ENCODE measurements around the gene CABLES1. TPM values are rescaled to one million over a fixed set of nuclear protein-coding genes. Genes with fewer than 3 reads are reported as not detected.

CABLES1 gene
- polyA plus RNA-seq, 1 donor = 11.1 TPM

DNA sequence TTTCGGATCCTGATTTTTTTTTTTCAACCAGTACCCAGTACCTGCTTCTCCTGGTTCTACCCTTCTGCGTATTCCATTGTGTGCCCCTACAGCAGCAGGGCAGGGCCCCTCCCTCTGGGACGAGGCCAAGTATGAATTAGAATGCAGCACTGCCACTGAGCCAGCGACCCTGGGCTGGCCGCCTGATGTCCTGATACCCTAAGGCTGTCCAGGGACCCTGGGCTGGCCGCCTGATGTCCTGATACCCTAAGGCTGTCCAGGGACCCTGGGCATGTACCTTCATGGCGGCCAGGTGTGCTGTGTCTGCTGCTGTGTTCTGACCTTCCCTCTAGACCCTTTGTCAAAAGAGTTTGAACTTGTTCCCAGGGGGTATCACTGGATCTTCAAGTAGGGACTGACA, 42.9 kb downstream of the CABLES1 start:
- Histone ChIP-seq H3K4me1 (ENCODE audit: control insufficient read depth, insufficient read depth, low read length) (no peaks in the 10 kb centered on the region), H3K4me3 (ENCODE audit: low read length) (no peak overlapping the region), H3K9me3 (ENCODE audit: control insufficient read depth, low read depth, low read length) (no peaks in the 10 kb centered on the region), H3K27ac (ENCODE audit: low read length) (no peak overlapping the region), H3K27me3 (ENCODE audit: control insufficient read depth, insufficient read depth, low read length) (no peaks in the 10 kb centered on the region), H3K36me3 (ENCODE audit: control insufficient read depth, insufficient read depth, low read length) (peaks cover 2% of the 10 kb centered on the region)
- no peak for DNase-seq
- WGBS (ENCODE audit: insufficient coverage, low lambda C conversion rate) = no CpG with 5 or more reads among the region's 7 CpGs

DNA sequence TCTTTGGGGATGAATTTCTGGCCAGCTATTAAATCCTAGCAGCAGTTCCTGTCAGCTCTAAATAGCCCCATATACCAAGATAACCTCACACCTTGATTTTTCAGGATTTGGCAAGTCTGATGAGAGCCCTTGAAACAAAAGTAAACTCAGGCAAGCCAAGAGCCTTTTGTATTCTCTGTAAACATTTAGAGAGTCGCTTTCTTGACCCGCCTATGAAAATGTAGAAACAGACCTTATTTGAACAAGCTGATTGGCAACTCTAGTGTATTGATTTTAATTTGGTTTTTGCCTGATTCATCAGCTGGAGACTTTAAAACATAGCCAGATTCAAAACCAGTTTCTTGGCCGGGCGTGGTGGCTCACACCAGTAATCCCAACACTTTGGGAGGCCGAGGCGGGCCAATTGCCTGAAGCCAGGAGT, 43.4 kb downstream of the CABLES1 start:
- Histone ChIP-seq H3K4me3 (ENCODE audit: low read length) (no peak overlapping the region), H3K27ac (ENCODE audit: low read length) (no peak overlapping the region), H3K27me3 (ENCODE audit: control insufficient read depth, insufficient read depth, low read length) (no peaks in the 10 kb centered on the region), H3K9me3 (ENCODE audit: control insufficient read depth, low read depth, low read length) (no peaks in the 10 kb centered on the region), H3K36me3 (ENCODE audit: control insufficient read depth, insufficient read depth, low read length) (peaks cover 2% of the 10 kb centered on the region), H3K4me1 (ENCODE audit: control insufficient read depth, insufficient read depth, low read length) (no peaks in the 10 kb centered on the region)
- 60% methylated on average over 1 of the region's 6 CpGs for whole genome bisulfite sequencing (ENCODE audit: insufficient coverage, low lambda C conversion rate)
- DNase-seq = no peak

DNA sequence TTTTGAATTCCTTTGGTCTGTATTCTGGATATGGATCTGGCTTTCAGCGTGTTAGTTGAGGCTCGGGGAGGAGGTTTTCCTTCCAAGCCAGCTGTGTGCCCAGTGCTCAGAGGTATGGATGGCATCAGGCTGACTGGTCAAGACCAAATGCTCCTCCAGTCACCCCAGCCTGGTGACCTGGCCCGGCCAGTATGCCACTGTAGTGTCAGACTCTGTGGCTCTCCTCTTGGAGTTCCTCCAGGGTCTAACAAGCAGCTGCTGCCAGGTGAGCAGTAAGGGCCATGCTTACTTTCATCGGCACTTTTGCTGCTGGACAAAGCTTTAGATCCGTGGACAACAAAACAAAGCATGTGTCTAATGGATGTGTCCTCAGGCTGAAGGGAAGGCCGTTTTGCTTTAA, 44.1 kb downstream of the CABLES1 start:
- Histone ChIP-seq H3K9me3 (ENCODE audit: control insufficient read depth, low read depth, low read length) (no peaks in the 10 kb centered on the region), H3K4me3 (ENCODE audit: low read length) (no peak overlapping the region), H3K4me1 (ENCODE audit: control insufficient read depth, insufficient read depth, low read length) (no peaks in the 10 kb centered on the region), H3K27ac (ENCODE audit: low read length) (no peak overlapping the region), H3K27me3 (ENCODE audit: control insufficient read depth, insufficient read depth, low read length) (no peaks in the 10 kb centered on the region), H3K36me3 (ENCODE audit: control insufficient read depth, insufficient read depth, low read length) (peaks cover 2% of the 10 kb centered on the region)
- no peak for DNase-seq
- no CpG with 5 or more reads among the region's 6 CpGs for WGBS (ENCODE audit: insufficient coverage, low lambda C conversion rate)

DNA sequence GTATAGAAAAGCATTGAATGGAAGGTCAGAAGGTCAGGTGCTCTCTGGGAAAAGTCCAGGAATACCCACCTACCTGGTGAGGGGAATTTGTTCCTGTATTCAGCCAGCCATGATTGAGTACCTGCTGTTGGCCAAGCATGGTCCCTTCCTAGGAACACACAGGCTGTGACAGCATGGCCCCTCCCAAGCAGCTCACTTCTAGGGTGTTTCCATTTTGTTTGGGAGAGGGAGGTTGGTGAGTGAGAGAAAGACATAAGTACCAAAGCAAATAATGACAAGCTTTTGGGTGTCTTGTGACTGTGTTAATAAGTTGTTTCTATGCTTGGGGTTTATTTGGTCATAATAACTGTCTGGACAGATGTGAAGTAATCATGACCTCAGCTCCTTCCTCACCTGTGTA, 46.3 kb downstream of the CABLES1 start:
- H3K9me3 ChIP-seq (ENCODE audit: control insufficient read depth, low read depth, low read length) = no peaks in the 10 kb centered on the region
- peaks cover 2% of the 10 kb centered on the region for H3K36me3 ChIP-seq (ENCODE audit: control insufficient read depth, insufficient read depth, low read length)
- H3K4me3 ChIP-seq (ENCODE audit: low read length) = no peak overlapping the region
- no peaks in the 10 kb centered on the region for H3K27me3 ChIP-seq (ENCODE audit: control insufficient read depth, insufficient read depth, low read length)
- no peak overlapping the region for H3K27ac ChIP-seq (ENCODE audit: low read length)
- no peak for DNase-seq
- no peaks in the 10 kb centered on the region for H3K4me1 ChIP-seq (ENCODE audit: control insufficient read depth, insufficient read depth, low read length)

DNA sequence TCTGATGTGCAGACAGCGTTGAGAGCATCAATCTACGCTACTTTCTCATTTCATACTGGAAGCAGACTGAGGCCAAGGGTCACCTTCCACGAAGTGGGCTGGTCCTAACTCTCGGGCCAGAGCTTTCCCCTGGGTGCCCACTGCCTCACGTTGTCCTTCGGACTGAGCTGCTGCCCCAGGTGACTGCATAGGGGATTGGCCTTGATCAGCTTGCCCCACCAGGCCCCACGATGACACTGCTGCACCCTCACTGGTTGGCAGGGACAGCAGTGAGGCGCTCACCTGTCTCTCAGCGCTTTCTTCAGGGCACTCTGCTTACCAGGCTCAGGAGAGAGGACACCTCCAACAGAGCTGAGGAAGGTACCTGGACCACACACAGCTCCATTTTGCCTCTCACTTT, 47.3 kb downstream of the CABLES1 start:
- H3K27ac ChIP-seq (ENCODE audit: low read length) = no peak overlapping the region
- no peaks in the 10 kb centered on the region for H3K9me3 ChIP-seq (ENCODE audit: control insufficient read depth, low read depth, low read length)
- no peaks in the 10 kb centered on the region for H3K4me1 ChIP-seq (ENCODE audit: control insufficient read depth, insufficient read depth, low read length)
- H3K27me3 ChIP-seq (ENCODE audit: control insufficient read depth, insufficient read depth, low read length) = no peaks in the 10 kb centered on the region
- DNase-seq = no peak
- WGBS (ENCODE audit: insufficient coverage, low lambda C conversion rate) = no CpG with 5 or more reads among the region's 9 CpGs
- no peaks in the 10 kb centered on the region for H3K36me3 ChIP-seq (ENCODE audit: control insufficient read depth, insufficient read depth, low read length)
- H3K4me3 ChIP-seq (ENCODE audit: low read length) = no peak overlapping the region

DNA sequence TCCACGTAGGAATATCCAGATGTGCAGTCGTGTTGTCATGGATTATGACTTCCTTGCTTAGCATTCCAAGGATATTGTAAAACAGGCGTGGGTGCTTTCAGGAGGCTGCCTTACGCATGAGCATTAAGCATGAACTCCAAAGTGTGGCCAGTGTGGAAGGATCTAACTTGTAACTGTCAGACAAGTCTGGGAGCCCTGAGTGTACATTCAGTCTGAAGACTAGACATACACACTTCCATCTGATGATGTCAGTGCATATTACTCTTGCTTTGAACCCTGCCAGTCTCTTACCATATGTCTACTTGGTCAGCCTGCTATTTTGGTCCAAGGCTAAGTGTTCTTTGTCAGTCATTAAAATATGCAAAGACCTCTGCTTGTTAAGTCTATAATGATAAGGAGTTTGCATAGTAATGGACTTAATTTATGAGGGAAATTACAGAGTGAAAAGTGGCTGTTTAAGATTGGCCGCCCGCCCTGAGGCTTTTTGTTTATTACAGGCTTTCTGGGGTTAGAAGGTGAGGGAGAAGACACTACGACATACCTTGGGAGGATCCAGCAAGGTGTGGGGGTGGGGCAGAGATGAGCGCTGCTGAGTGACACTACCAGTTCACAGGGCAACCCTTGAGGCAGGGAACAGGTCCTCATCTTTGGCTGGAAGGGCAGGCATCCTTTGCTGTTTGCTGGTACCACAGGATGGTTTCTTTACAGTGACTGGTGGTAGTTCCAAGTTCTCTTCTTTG, 48.3 kb downstream of the CABLES1 start:
- Histone ChIP-seq H3K27me3 (ENCODE audit: control insufficient read depth, insufficient read depth, low read length) (no peaks in the 10 kb centered on the region), H3K4me1 (ENCODE audit: control insufficient read depth, insufficient read depth, low read length) (no peaks in the 10 kb centered on the region), H3K9me3 (ENCODE audit: control insufficient read depth, low read depth, low read length) (no peaks in the 10 kb centered on the region), H3K27ac (ENCODE audit: low read length) (no peak overlapping the region), H3K4me3 (ENCODE audit: low read length) (no peak overlapping the region), H3K36me3 (ENCODE audit: control insufficient read depth, insufficient read depth, low read length) (no peaks in the 10 kb centered on the region)
- no peak for DNase-seq
- WGBS (ENCODE audit: insufficient coverage, low lambda C conversion rate) = no CpG with 5 or more reads among the region's 8 CpGs

DNA sequence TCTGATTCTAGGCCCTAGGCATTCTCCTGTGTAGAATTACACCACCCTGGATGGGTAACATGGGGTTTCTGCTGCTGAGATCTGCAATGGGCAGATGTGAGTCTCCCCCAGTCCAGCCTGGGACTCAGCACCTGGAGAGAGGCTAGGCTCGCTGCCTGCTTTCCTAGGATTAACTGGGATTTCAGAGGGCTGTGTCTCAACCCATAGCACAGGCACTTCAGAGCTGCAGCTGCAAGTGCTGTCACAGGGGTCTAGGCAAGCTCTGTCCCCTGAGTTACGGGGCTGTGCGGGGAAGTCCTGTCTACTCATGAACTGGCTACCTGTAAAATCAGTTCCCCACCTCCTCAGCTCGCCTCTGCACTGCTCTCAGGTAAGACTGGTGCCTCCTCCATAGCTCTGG, 51.5 kb downstream of the CABLES1 start:
- Histone ChIP-seq H3K36me3 (ENCODE audit: control insufficient read depth, insufficient read depth, low read length) (peaks cover 7% of the 10 kb centered on the region), H3K4me3 (ENCODE audit: low read length) (no peak overlapping the region), H3K4me1 (ENCODE audit: control insufficient read depth, insufficient read depth, low read length) (no peaks in the 10 kb centered on the region), H3K27me3 (ENCODE audit: control insufficient read depth, insufficient read depth, low read length) (no peaks in the 10 kb centered on the region), H3K9me3 (ENCODE audit: control insufficient read depth, low read depth, low read length) (no peaks in the 10 kb centered on the region), H3K27ac (ENCODE audit: low read length) (no peak overlapping the region)
- WGBS (ENCODE audit: insufficient coverage, low lambda C conversion rate) = no CpG with 5 or more reads among the region's 4 CpGs
- no peak for DNase-seq

DNA sequence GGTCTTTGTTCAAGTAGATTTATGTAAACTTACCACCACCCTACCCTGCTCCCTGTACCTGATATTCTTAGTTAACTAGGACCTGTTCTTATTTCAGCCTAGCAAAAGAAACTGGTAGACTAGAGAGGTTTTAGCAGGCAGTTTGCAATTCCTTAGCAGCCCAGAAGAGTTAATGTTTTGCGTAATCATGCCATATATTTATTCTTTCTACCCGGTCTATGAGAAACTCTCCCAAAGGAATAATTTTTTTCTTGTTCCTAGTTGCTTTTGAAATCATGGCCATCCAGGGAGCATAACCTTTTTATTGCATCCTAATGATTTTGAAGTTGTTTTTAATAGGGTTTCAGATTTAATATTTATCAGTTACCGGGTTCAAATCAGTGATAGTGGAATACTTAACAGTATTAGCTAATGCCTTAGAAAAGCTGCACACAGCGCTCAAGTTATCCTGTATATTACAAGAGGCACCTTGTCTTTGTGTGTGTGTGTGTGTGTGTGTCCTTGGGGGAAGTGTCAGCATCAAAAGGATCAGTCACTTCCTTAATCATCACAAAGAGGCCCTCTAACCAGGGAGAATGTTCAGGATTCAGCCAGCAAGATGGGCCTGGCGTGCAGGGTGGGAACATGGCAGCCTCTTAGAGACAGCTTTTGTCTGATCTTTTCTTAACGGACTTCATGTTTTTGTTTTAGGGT, 52.9 kb downstream of the CABLES1 start:
- Histone ChIP-seq H3K27me3 (ENCODE audit: control insufficient read depth, insufficient read depth, low read length) (no peaks in the 10 kb centered on the region), H3K27ac (ENCODE audit: low read length) (no peak overlapping the region), H3K4me3 (ENCODE audit: low read length) (no peak overlapping the region), H3K36me3 (ENCODE audit: control insufficient read depth, insufficient read depth, low read length) (peaks cover 7% of the 10 kb centered on the region), H3K4me1 (ENCODE audit: control insufficient read depth, insufficient read depth, low read length) (peaks cover 3% of the 10 kb centered on the region), H3K9me3 (ENCODE audit: control insufficient read depth, low read depth, low read length) (no peaks in the 10 kb centered on the region)
- no peak for DNase-seq
- 57% methylated on average over 2 of the region's 6 CpGs for WGBS (ENCODE audit: insufficient coverage, low lambda C conversion rate)

DNA sequence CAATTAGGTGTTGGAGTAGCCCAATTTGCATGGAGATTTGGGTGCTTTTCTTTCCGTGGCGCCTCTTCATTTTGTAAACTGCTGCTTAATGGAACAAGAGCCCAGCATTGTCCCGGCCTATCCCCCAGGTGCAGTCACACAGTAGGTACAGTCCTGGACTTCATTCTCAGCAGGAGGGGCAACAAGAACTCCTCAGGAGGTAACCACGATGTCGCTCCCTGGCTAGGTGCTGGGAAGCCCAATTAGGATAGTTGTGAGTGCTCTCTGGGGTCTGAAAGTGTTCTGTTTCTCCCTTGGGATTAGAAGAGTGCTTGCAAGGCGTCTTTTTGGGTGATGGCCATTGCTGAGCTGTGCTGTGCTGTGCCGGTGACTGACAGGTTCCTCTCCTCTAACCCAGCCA, 53.8 kb downstream of the CABLES1 start:
- H3K4me3 ChIP-seq (ENCODE audit: low read length) = no peak overlapping the region
- DNase-seq = no peak
- H3K4me1 ChIP-seq (ENCODE audit: control insufficient read depth, insufficient read depth, low read length) = peaks cover 3% of the 10 kb centered on the region
- no peaks in the 10 kb centered on the region for H3K27me3 ChIP-seq (ENCODE audit: control insufficient read depth, insufficient read depth, low read length)
- no peak overlapping the region for H3K27ac ChIP-seq (ENCODE audit: low read length)
- H3K36me3 ChIP-seq (ENCODE audit: control insufficient read depth, insufficient read depth, low read length) = peaks cover 9% of the 10 kb centered on the region
- no CpG with 5 or more reads among the region's 7 CpGs for WGBS (ENCODE audit: insufficient coverage, low lambda C conversion rate)
- no peaks in the 10 kb centered on the region for H3K9me3 ChIP-seq (ENCODE audit: control insufficient read depth, low read depth, low read length)

DNA sequence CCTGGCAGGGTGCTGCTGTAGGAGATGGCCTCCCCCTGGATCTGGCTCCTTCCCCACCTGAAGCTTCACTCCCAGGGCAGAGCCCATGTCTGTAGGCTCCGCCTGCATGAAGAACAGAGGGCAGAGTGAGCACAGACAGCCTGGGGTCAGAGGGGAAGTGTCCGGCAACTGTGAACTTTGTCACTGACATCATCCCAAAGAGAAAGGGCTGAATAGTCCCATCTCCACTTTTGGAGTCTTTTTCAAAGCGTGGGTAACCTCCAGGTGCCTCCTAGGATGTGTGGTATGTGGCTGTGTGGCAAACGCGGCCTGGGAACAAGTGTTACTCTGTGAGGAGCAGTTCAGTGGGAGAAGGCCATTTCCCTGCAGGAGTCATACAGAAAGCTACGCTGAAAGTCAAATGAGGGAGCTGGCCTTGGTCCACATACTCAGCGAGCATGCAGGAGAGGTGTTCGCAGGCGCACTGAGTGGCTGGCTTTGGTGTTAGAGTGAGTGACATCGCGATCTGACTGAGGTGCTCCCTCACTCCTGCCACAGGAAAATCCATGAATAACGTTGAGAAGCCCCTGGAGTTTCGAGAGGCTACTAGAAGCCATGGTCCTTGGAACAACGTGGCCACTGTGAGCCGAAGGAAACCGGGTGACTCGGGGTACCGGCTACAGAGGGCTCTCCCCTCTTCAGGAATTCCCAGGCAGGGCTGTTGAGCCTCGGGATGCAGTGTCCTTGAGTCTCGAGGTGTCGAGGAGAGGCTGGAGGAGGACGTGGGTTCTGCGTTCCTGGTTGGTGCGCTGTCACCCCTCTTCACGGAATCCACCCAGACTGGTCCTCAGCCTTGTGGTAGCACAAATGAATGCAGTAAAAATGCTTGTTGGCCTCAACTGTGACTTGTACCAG, 54.7 kb downstream of the CABLES1 start:
- Histone ChIP-seq H3K9me3 (ENCODE audit: control insufficient read depth, low read depth, low read length) (no peaks in the 10 kb centered on the region), H3K36me3 (ENCODE audit: control insufficient read depth, insufficient read depth, low read length) (peaks cover 9% of the 10 kb centered on the region), H3K4me1 (ENCODE audit: control insufficient read depth, insufficient read depth, low read length) (peaks cover 3% of the 10 kb centered on the region), H3K27me3 (ENCODE audit: control insufficient read depth, insufficient read depth, low read length) (no peaks in the 10 kb centered on the region), H3K27ac (ENCODE audit: low read length) (no peak overlapping the region), H3K4me3 (ENCODE audit: low read length) (no peak overlapping the region)
- no peak for DNase-seq
- no CpG with 5 or more reads among the region's 25 CpGs for WGBS (ENCODE audit: insufficient coverage, low lambda C conversion rate)
